ENCODE data around the gene MAST3.

- TF ChIP-seq CTCF (conservative IDR thresholded peaks at IDR 0.05): no peak
- no peak for TF ChIP-seq EZH2 (IDR thresholded peaks at IDR 0.05; ENCODE audit: low read depth)
Observed at GRCh38 chr19:18113827-18114226, 16.2 kb downstream of the MAST3 start.

Data from PC-9 (cell line).